GM23248 (cell line): ENCODE measurements around the gene PAM. TPM values are rescaled to one million over a fixed set of nuclear protein-coding genes. Genes with fewer than 3 reads are reported as not detected.

Source experiments
- DNase-seq: peaks from one replicate; pipeline ENCODE4 v3.0.0-alpha.2; 2015
- H2AFZ ChIP-seq: fragments of 200-600 bp; sonication (generic); 2 replicates; pipeline ENCODE4 v1.6.1; 2016; ENCODE audit warnings: antibody characterized with exemption
- H3F3A ChIP-seq: fragments of 200-600 bp; sonication (generic); 2 replicates; pipeline ENCODE4 v1.6.1; 2016; ENCODE audit warnings: mild to moderate bottlenecking, antibody characterized with exemption, mixed run types; ENCODE audit not compliant: insufficient read depth
- H3K27ac ChIP-seq: fragments of 200-600 bp; sonication (generic); 2 replicates; pipeline ENCODE4 v1.5.1; 2016; ENCODE audit warnings: mild to moderate bottlenecking
- H3K27me3 ChIP-seq: fragments of 200-600 bp; sonication (generic); replicated peaks from 2 replicates; pipeline ENCODE4 v1.6.1; 2016; ENCODE audit warnings: mild to moderate bottlenecking; ENCODE audit not compliant: insufficient read depth
- H3K36me3 ChIP-seq: fragments of 200-600 bp; sonication (generic); 2 replicates; pipeline ENCODE4 v1.6.1; 2016; ENCODE audit warnings: low read depth, mild to moderate bottlenecking
- H3K4me1 ChIP-seq: fragments of 200-600 bp; sonication (generic); 2 replicates; pipeline ENCODE4 v1.6.1; 2016; ENCODE audit warnings: mild to moderate bottlenecking; ENCODE audit not compliant: insufficient read depth
- H3K4me2 ChIP-seq: fragments of 200-600 bp; sonication (generic); one replicate; pipeline ENCODE4 v1.6.1; 2016; ENCODE audit warnings: mild to moderate bottlenecking; ENCODE audit not compliant: unreplicated experiment
- H3K4me3 ChIP-seq: fragments of 200-600 bp; sonication (generic); 2 replicates; pipeline ENCODE4 v1.5.1; 2016; ENCODE audit warnings: mild to moderate bottlenecking
- H3K79me2 ChIP-seq: fragments of 200-600 bp; sonication (generic); 2 replicates; pipeline ENCODE4 v1.6.1; 2016; ENCODE audit warnings: mild to moderate bottlenecking; ENCODE audit not compliant: insufficient read depth
- H3K9ac ChIP-seq: fragments of 200-600 bp; sonication (generic); 2 replicates; pipeline ENCODE4 v1.6.1; 2016; ENCODE audit warnings: mild to moderate bottlenecking
- H3K9me2 ChIP-seq: fragments of 200-600 bp; sonication (generic); 2 replicates; pipeline ENCODE4 v1.6.1; 2016; ENCODE audit warnings: mixed run types, mild to moderate bottlenecking, moderate library complexity; ENCODE audit not compliant: insufficient read depth
- H3K9me3 ChIP-seq: fragments of 200-600 bp; sonication (generic); one replicate; pipeline ENCODE4 v1.6.1; 2017; ENCODE audit warnings: low read depth
- H4K20me1 ChIP-seq: fragments of 200-600 bp; sonication (generic); 2 replicates; pipeline ENCODE4 v1.6.0; 2016; ENCODE audit not compliant: insufficient read depth
- EZH2 ChIP-seq: fragments of 200-600 bp; sonication (generic); IDR thresholded peaks from 2 replicates; pipeline ENCODE4 v1.6.1; 2018; ENCODE audit warnings: antibody characterized with exemption, mild to moderate bottlenecking; ENCODE audit not compliant: insufficient read depth, poor library complexity, severe bottlenecking
- EZH2phosphoT487 ChIP-seq: fragments of 200-600 bp; sonication (generic); IDR thresholded peaks from 2 replicates; pipeline ENCODE4 v1.6.1; 2018; ENCODE audit warnings: antibody characterized with exemption, moderate library complexity, mild to moderate bottlenecking, low read depth; ENCODE audit not compliant: insufficient read depth
- WGBS, 2 experiments: methylation state at CpG; one replicate each; pipeline ENCODE4 v1.1.6; 2015 to 2017; ENCODE audit warnings: low lambda C conversion rate in 2 of 2, low coverage in 1 of 2; ENCODE audit errors: missing lambda C conversion rate in 2 of 2; 5-methylcytosine and 5-hydroxymethylcytosine counted together
- in situ Hi-C: fragments of 300-500 bp; cut with MboI; formaldehyde crosslinking; loops from 2 replicates; pipeline ENCODE4 v1.15.0; 2020
- polyA plus RNA-seq: library from polyadenylated mRNA; unstranded; fragments of >200 nt; fragmentation: Nextera tagmentation; extraction: Ambion mirVana; gene quantifications from 2 replicates; pipeline ENCODE4 v1.2.1, GENCODE V29; 2016
- total RNA-seq: library from RNA; depleted of rRNA; stranded (reverse); fragments of >200 nt; shearing (Covaris generic); gene quantifications from 2 replicates; pipeline ENCODE4 v1.2.3, GENCODE V29; 2014

The PAM gene
- total and polyA plus RNA-seq, 2 experiments from 2014 or later = 429 to 499 TPM

GRCh38 chr5:102753889-102754766, 977 bp upstream of the PAM start:
- no peaks in the 10 kb centered on the region for H3F3A ChIP-seq
- H3K9me2 ChIP-seq = no peaks in the 10 kb centered on the region
- H4K20me1 ChIP-seq = no peaks in the 10 kb centered on the region
- no peaks in the 10 kb centered on the region for H3K9me3 ChIP-seq
- peak overlapping the region; percentile 93 for H3K4me3 ChIP-seq
- no peaks in the 10 kb centered on the region for H3K36me3 ChIP-seq
- H3K4me1 ChIP-seq = peaks cover 17% of the 10 kb centered on the region
- H3K27ac ChIP-seq = no peak overlapping the region
- TF ChIP-seq EZH2phosphoT487 (no peak), EZH2 (no peak)
- H3K27me3 ChIP-seq = no peaks in the 10 kb centered on the region
- peak overlapping the region; percentile 93 for H2AFZ ChIP-seq
- H3K9ac ChIP-seq = peak overlapping the region; percentile 88
- in situ Hi-C loops = no loop called here
- H3K4me2 ChIP-seq = peak overlapping the region; percentile 97
- WGBS, 2 experiments = 39 to 44% methylated on average over 27 to 32 of the region's 32 CpGs
- peaks cover 38% of the 10 kb centered on the region for H3K79me2 ChIP-seq
- DNase-seq = no peak

GRCh38 chr5:102755686-102756371, 724 bp downstream of the PAM start:
- Histone ChIP-seq H3K9me3 (no peaks in the 10 kb centered on the region), H3K4me3 (peak overlapping the region; percentile 93), H3K27ac (peak overlapping the region; percentile 60), H4K20me1 (no peaks in the 10 kb centered on the region), H3K4me1 (peaks cover 32% of the 10 kb centered on the region), H3K36me3 (no peaks in the 10 kb centered on the region), H3F3A (no peaks in the 10 kb centered on the region), H3K9ac (peak overlapping the region; percentile 88), H3K9me2 (no peaks in the 10 kb centered on the region), H3K4me2 (peak overlapping the region; percentile 97), H2AFZ (peak overlapping the region; percentile 93), H3K27me3 (no peaks in the 10 kb centered on the region), H3K79me2 (peaks cover 55% of the 10 kb centered on the region)
- TF ChIP-seq EZH2 (no peak), EZH2phosphoT487 (no peak)
- DNase-seq = peak; percentile 93
- WGBS, 2 experiments = 0 to 2% methylated on average over 29 of the region's 29 CpGs
- in situ Hi-C loops = no loop called here

GRCh38 chr5:102758576-102758975, 3.5 kb downstream of the PAM start:
- no peaks in the 10 kb centered on the region for H4K20me1 ChIP-seq
- H3K9me2 ChIP-seq = no peaks in the 10 kb centered on the region
- in situ Hi-C loops = no loop called here
- H3K79me2 ChIP-seq = peaks cover 80% of the 10 kb centered on the region
- no peaks in the 10 kb centered on the region for H3K27me3 ChIP-seq
- DNase-seq = peak; percentile 72
- no peak overlapping the region for H2AFZ ChIP-seq
- H3K27ac ChIP-seq = no peak overlapping the region; the same call in 1 of the 2 replicates
- H3F3A ChIP-seq = peaks cover 12% of the 10 kb centered on the region
- H3K9ac ChIP-seq = no peak overlapping the region
- TF ChIP-seq EZH2phosphoT487 (no peak), EZH2 (no peak)
- no peaks in the 10 kb centered on the region for H3K9me3 ChIP-seq
- H3K4me1 ChIP-seq = peaks cover 55% of the 10 kb centered on the region
- no peaks in the 10 kb centered on the region for H3K36me3 ChIP-seq
- H3K4me2 ChIP-seq = peak overlapping the region; percentile 51
- no peak overlapping the region for H3K4me3 ChIP-seq

GRCh38 chr5:102759289-102759688, 4.2 kb downstream of the PAM start:
- Histone ChIP-seq H3K9ac (no peak overlapping the region), H3K9me2 (no peaks in the 10 kb centered on the region), H3K4me3 (no peak overlapping the region), H3F3A (peaks cover 12% of the 10 kb centered on the region), H3K79me2 (peaks cover 86% of the 10 kb centered on the region), H3K4me2 (peak overlapping the region; percentile 51), H3K36me3 (no peaks in the 10 kb centered on the region), H2AFZ (no peak overlapping the region), H3K4me1 (peaks cover 55% of the 10 kb centered on the region), H4K20me1 (no peaks in the 10 kb centered on the region), H3K27me3 (no peaks in the 10 kb centered on the region), H3K27ac (no peak overlapping the region), H3K9me3 (no peaks in the 10 kb centered on the region)
- DNase-seq = no peak
- WGBS, 2 experiments = 97 to 100% methylated on average over 1 of the region's 1 CpG
- no peak for TF ChIP-seq EZH2
- TF ChIP-seq EZH2phosphoT487 = no peak
- in situ Hi-C loops = no loop called here
